ENCODE results near the gene PCDHA4.
"Not testable (repeated sequence)": the region's sequence is repeated elsewhere in the genome, so short reads cannot be mapped to it uniquely, and the experiment has no call there.

Gene PCDHA4

DNA sequence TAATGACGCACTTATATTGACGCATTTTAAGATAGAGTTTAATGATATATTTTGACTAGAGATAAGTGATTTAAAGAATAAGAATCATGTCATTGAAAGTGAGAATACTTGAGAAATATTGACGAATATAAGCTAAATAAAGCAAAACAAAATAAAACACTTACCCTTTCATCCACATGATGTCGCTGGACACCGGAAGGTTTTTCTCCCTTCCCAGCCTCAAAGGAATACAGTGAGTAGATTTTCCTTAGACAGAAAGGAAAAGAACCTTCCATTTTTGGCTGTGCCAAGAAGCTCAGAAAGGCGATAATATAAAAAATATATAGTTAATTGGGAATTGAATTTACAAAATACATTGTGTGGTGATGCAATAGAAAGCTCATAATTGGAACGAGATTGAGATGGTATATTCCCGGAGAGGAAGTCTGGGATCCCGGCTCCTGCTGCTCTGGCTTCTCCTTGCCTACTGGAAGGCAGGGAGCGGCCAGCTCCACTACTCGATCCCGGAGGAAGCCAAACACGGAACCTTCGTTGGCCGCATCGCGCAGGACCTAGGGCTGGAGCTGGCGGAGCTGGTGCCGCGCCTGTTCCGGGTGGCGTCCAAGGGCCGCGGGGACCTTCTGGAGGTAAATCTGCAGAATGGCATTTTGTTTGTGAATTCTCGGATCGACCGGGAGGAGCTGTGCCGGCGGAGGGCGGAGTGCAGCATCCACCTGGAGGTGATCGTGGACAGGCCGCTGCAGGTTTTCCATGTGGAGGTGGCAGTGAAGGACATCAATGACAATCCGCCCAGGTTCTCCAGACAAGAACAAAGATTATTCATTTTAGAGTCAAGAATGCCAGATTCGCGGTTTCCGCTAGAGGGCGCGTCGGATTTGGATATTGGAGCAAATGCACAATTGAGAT is 14.8 kb downstream of the PCDHA4 start, which contains the start of gene PCDHA5:
Gene PCDHA5 (plus strand): TSS at position 239 of the 906 bp plus-strand sequence.
- DNase-seq (ENCODE audit: low read depth), result no peak

DNA sequence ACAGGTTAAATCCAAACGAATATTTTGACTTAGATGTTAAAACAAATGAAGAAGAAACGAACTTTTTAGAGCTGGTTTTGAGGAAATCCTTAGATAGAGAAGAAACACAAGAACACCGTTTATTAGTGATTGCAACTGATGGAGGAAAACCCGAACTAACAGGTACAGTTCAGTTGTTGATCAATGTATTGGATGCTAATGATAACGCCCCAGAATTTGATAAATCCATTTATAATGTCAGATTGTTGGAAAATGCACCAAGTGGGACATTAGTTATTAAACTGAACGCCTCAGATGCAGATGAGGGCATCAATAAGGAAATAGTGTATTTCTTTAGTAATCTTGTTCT is 15.4 kb downstream of the PCDHA4 start:
- DNase-seq (ENCODE audit: low read depth), result no peak

DNA sequence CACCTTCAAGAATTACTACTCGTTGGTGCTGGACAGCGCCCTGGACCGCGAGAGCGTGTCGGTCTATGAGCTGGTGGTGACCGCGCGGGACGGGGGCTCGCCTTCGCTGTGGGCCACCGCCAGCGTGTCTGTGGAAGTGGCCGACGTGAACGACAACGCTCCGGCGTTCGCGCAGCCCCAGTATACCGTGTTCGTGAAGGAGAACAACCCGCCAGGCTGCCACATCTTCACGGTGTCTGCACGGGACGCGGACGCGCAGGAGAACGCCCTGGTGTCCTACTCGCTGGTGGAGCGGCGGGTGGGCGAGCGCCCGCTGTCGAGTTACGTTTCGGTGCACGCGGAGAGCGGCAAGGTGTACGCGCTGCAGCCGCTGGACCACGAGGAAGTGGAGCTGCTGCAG is 16.1 kb downstream of the PCDHA4 start:
- DNase-seq (ENCODE audit: low read depth), result not testable (repeated sequence)

DNA sequence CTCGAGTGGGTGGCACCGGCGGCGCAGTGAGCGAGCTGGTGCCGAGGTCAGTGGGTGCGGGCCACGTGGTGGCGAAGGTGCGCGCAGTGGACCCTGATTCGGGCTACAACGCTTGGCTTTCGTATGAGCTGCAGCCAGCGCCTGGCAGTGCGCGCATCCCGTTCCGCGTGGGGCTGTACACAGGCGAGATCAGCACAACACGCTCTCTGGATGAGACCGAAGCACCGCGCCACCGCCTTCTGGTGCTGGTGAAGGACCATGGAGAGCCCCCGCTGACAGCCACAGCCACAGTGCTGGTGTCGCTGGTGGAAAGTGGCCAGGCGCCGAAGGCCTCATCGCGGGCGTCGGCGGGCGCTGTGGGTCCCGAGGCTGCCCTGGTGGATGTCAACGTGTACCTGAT is 16.6 kb downstream of the PCDHA4 start:
- DNase-seq (ENCODE audit: low read depth), result no peak

DNA sequence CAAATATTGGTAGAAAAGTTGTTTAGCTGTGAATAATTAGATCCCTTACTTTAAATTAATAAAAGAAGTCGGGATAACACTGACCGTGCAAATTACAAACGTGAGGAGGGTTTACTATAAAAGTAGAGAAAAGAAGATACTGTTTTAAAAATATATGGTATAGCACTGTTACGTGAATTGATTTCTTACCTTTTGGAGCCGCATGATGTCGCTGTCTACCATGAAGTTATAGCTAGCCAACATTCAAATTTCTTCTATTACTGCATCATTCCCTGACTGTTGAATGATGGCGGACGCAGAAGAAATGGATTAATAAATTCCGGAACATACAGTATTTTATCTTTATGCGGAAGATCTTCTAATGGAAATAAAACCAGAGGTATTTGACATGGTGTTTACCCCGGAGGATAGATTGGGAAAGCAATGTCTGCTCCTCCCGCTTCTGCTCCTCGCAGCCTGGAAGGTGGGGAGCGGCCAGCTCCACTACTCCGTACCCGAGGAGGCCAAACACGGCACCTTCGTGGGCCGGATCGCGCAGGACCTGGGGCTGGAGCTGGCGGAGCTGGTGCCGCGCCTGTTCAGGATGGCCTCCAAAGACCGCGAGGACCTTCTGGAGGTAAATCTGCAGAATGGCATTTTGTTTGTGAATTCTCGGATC is 21.0 kb downstream of the PCDHA4 start, which contains the start of gene PCDHA6:
Gene PCDHA6 (plus strand): TSS at position 257 of the 658 bp plus-strand sequence. CDS start 132 bp downstream, at position 389.
- DNase-seq (ENCODE audit: low read depth), result no peak

DNA sequence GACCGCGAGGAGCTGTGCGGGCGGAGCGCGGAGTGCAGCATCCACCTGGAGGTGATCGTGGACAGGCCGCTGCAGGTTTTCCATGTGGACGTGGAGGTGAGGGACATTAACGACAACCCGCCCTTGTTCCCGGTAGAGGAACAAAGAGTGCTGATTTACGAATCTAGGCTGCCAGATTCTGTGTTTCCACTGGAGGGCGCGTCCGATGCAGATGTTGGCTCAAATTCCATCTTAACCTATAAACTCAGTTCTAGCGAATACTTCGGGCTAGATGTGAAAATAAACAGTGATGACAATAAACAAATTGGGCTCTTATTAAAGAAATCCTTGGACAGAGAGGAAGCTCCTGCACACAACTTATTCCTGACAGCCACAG is 21.5 kb downstream of the PCDHA4 start:
- no peak for DNase-seq (ENCODE audit: low read depth)

DNA sequence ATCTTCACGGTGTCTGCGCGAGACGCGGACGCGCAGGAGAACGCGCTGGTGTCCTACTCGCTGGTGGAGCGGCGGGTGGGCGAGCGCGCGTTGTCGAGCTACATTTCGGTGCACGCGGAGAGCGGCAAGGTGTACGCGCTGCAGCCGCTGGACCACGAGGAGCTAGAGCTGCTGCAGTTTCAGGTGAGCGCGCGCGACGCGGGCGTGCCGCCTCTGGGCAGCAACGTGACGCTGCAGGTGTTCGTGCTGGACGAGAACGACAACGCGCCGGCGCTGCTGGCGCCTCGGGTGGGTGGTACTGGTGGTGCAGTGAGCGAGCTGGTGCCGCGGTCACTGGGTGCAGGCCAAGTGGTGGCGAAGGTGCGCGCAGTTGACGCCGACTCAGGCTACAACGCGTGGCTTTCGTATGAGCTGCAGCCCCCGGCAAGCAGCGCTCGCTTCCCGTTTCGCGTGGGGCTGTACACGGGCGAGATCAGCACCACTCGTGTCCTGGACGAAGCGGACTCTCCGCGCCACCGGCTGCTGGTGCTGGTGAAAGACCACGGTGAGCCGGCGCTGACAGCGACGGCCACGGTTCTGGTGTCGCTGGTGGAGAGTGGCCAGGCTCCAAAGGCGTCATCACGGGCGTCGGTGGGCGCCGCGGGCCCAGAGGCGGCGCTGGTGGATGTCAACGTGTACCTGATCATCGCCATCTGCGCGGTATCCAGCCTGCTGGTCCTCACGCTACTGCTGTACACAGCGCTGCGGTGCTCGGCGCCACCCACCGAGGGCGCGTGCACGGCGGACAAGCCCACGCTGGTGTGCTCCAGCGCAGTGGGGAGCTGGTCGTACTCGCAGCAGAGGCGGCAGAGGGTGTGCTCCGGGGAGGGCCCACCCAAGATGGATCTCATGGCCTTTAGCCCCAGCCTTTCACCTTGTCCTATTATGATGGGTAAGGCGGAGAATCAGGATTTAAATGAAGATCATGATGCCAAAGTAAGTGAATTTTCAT is 22.9 kb downstream of the PCDHA4 start:
- not testable (repeated sequence) for DNase-seq (ENCODE audit: low read depth)

DNA sequence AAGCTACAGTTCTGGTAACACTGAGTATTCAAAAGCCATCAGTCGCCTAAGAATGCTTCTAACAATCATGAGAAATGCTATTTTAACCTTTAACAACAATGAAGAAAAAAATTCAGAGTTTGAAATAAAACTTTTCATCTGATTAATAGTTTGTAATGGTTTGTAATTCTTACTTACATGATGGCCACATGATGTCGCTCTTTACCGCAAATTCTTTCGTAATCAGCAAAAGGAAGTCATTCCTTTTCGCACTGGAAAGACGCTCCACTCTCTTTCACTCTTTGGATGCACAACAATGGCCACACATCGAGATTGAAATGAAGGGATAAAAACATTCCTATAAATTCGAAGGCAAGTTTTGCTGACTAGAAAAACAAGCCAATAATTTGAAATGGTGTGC is 27.1 kb downstream of the PCDHA4 start, which contains the start of gene PCDHA7:
Gene PCDHA7 (plus strand): TSS at position 277 of the 400 bp plus-strand sequence. CDS start 115 bp downstream, at position 392.
- DNase-seq (ENCODE audit: low read depth), result no peak

DNA sequence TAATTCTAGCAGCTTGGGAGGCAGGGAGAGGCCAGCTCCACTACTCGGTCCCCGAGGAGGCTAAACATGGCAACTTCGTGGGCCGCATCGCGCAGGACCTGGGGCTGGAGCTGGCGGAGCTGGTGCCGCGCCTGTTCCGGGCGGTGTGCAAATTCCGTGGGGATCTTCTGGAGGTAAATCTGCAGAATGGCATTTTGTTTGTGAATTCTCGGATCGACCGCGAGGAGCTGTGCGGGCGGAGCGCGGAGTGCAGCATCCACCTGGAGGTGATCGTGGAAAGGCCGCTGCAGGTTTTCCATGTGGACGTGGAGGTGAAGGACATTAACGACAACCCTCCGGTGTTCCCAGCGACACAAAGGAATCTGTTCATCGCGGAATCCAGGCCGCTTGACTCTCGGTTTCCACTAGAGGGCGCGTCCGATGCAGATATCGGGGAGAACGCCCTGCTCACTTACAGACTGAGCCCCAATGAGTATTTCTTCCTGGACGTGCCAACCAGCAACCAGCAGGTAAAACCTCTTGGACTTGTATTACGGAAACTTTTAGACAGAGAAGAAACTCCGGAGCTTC is 27.7 kb downstream of the PCDHA4 start:
- DNase-seq (ENCODE audit: low read depth), result not testable (repeated sequence)

DNA sequence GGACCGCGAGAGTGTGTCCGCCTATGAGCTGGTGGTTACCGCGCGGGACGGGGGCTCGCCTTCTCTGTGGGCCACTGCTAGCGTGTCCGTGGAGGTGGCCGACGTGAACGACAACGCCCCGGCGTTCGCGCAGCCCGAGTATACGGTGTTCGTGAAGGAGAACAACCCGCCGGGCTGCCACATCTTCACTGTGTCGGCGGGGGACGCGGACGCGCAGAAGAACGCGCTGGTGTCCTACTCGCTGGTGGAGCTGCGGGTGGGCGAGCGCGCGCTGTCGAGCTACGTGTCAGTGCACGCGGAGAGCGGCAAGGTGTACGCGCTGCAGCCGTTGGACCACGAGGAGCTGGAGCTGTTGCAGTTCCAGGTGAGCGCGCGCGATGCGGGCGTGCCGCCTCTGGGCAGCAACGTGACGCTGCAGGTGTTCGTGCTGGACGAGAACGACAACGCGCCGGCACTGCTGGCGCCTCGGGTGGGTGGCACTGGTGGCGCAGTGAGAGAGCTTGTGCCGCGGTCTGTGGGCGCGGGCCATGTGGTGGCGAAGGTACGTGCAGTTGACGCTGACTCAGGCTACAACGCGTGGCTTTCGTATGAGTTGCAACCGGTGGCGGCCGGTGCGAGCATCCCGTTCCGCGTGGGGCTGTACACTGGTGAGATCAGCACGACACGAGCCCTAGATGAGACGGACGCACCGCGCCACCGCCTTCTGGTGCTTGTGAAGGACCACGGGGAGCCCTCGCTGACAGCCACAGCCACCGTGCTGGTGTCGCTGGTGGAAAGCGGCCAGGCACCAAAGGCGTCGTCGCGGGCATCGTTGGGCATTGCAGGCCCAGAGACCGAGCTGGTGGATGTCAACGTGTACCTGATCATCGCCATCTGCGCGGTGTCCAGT is 29.0 kb downstream of the PCDHA4 start:
- no peak for DNase-seq (ENCODE audit: low read depth)

DNA sequence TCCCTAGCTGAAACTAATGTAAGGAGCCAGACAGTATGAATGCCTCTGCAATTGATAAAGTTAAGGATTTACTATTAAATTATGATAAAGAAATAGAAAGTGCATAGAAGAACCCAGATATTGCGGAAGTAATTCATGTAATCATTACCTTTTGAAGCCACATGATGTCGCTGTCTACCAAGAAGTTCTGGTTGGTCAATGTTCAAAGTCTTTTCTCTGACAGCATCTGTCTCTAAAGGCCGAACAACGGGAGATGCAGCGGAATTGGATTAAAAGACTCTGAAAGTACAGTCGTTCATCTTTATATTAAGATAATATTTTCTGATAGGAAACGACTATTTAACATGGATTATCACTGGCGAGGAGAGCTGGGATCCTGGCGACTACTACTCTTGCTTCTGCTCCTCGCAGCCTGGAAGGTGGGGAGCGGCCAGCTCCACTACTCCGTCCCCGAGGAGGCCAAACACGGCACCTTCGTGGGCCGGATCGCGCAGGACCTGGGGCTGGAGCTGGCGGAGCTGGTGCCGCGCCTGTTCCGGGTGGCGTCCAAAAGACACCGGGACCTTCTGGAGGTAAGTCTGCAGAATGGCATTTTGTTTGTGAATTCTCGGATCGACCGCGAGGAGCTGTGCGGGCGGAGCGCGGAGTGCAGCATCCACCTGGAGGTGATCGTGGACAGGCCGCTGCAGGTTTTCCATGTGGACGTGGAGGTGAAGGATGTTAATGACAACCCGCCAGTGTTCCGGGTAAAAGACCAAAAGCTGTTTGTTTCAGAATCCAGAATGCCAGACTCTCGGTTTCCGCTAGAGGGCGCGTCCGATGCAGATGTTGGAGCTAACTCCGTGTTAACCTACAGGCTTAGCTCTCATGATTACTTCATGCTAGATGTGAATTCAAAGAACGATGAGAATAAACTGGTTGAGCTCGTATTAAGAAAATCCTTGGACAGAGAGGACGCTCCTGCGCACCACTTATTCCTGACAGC is 34.4 kb downstream of the PCDHA4 start, which contains the start of gene PCDHA8:
Gene PCDHA8 (plus strand): TSS at position 210 of the 985 bp plus-strand sequence. CDS start 135 bp downstream, at position 345.
- no peak for DNase-seq (ENCODE audit: low read depth)

DNA sequence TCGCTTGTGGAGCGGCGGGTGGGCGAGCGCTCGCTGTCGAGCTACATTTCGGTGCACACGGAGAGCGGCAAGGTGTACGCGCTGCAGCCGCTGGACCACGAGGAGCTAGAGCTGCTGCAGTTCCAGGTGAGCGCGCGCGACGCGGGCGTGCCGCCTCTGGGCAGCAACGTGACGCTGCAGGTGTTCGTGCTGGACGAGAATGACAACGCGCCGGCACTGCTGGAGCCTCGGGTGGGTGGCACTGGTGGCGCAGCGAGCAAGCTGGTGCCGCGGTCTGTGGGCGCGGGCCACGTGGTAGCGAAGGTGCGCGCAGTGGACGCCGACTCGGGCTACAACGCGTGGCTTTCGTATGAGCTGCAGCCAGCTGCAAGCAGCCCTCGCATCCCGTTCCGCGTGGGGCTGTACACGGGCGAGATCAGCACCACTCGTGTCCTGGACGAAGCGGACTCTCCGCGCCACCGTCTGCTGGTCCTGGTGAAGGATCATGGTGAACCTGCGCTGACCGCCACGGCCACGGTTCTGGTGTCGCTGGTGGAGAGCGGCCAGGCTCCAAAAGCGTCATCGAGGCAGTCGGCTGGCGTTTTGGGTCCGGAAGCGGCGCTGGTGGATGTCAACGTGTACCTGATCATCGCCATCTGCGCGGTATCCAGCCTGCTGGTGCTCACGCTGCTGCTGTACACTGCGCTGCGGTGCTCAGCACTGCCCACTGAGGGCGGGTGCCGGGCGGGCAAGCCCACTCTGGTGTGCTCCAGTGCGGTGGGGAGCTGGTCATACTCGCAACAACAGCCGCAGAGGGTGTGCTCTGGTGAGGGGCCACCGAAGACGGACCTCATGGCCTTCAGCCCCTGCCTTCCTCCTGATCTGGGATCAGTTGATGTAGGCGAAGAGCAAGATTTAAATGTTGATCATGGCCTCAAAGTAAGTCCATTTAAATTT is 36.2 kb downstream of the PCDHA4 start:
- no peak for DNase-seq (ENCODE audit: low read depth)

DNA sequence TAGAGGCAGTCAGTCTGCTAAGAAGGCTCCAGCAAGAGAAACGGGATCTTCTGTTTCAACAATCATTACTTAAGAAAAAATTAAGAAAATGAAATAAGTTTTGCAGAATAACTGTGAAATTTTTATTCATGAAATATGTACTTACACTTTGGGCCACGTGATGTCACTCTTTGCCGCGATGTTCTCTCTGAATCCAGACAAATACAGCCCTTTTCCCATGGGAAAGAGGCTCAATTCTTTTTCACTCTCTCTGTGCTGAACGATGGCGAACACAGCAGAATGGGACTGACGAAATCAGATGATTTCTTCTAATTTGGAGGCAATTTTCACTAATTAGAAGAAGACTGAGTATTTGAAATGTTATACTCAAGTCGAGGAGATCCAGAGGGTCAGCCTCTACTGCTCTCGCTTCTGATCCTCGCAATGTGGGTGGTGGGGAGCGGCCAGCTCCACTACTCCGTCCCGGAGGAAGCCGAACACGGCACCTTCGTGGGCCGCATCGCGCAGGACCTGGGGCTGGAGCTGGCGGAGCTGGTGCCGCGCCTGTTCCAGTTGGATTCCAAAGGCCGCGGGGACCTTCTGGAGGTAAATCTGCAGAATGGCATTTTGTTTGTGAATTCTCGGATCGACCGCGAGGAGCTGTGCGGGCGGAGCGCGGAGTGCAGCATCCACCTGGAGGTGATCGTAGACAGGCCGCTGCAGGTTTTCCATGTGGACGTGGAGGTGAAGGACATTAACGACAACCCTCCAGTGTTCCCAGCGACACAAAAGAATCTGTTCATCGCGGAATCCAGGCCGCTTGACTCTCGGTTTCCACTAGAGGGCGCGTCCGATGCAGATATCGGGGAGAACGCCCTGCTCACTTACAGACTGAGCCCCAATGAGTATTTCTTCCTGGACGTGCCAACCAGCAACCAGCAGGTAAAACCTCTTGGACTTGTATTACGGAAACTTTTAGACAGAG is 41.6 kb downstream of the PCDHA4 start, which contains the start of gene PCDHA9:
Gene PCDHA9 (plus strand): TSS at position 244 of the 964 bp plus-strand sequence. CDS start 114 bp downstream, at position 358.
- DNase-seq (ENCODE audit: low read depth), result not testable (repeated sequence)

DNA sequence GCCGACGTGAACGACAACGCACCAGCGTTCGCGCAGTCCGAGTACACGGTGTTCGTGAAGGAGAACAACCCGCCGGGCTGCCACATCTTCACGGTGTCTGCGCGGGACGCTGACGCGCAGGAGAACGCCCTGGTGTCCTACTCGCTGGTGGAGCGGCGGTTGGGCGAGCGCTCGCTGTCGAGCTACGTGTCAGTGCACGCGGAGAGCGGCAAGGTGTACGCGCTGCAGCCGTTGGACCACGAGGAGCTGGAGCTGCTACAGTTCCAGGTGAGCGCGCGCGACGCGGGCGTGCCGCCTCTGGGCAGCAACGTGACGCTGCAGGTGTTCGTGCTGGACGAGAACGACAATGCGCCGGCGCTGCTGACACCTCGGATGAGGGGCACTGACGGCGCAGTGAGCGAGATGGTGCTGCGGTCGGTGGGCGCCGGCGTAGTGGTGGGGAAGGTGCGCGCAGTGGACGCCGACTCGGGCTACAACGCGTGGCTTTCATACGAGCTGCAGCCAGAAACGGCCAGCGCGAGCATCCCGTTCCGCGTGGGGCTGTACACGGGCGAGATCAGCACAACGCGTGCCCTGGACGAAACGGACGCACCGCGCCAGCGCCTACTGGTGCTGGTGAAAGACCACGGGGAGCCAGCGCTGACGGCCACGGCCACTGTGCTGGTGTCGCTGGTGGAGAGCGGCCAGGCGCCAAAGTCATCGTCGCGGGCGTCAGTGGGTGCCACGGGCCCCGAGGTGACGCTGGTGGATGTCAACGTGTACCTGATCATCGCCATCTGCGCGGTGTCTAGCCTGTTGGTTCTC is 43.2 kb downstream of the PCDHA4 start:
- not testable (repeated sequence) for DNase-seq (ENCODE audit: low read depth)

DNA sequence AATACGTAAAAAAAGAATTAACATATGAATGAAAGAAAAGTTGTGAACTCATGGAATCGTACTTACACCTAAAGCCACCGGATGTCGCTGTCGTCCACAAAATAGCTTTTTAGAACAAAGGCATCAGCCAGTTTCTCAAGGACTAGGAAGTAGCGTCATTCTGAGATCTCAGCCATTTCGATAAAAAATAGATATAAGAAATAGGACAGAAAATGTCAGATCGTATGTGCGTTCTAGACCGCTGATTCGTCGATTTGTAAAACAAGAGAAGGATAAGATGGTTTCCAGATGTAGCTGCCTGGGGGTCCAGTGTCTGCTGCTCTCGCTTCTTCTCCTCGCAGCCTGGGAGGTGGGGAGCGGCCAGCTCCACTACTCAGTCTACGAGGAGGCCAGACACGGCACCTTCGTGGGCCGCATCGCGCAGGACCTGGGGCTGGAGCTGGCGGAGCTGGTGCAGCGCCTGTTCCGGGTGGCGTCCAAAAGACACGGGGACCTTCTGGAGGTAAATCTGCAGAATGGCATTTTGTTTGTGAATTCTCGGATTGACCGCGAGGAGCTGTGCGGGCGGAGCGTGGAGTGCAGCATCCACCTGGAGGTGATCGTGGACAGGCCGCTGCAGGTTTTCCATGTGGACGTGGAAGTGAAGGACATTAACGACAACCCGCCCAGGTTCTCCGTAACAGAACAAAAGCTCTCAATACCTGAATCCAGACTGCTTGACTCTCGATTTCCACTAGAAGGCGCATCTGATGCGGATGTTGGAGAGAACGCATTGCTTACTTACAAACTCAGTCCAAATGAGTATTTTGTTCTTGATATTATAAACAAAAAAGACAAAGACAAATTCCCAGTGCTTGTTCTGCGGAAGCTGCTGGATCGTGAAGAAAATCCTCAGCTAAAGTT is 49.2 kb downstream of the PCDHA4 start, which contains the start of gene PCDHA10:
Gene PCDHA10 (plus strand): TSS at position 126 of the 903 bp plus-strand sequence. CDS start 152 bp downstream, at position 278.
- no peak for DNase-seq (ENCODE audit: low read depth)

All from stimulated activated CD8-positive, alpha-beta memory T cell treated with anti-CD3 and anti-CD28 coated beads, Interleukin-15, amount 100 ng/mL, for 24 hours (primary cell).